CD1c-positive myeloid dendritic cell (primary cell): Measurements from ENCODE around the gene CCDC63.
"Not testable (repeated sequence)": the region's sequence is repeated elsewhere in the genome, so short reads cannot be mapped to it uniquely, and the experiment has no call there.

Source experiments
- DNase-seq: peaks from one replicate; pipeline ENCODE4 v3.0.0-alpha.2; 2016; ENCODE audit errors: extremely low spot score

CCDC63 gene

DNA sequence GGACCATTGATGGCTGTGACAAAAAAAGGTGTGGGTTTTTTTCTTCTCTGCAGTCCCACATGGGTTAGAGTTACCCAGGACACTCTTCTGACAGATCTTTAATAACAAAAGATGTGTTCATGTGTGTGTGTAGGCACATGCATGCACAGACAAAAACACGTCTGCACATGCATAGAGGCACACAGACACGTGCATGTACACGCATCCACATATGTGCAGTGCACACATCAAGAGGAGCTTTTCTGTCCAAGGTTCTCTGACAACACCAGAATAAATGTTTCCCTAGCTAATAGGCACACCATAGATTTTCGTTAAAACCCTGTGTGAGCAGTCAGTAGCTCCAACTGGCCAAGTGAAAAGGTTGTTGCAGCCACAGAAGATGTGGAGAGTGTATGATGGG lies 76.4 kb downstream of the CCDC63 start:
- no peak for DNase-seq

DNA sequence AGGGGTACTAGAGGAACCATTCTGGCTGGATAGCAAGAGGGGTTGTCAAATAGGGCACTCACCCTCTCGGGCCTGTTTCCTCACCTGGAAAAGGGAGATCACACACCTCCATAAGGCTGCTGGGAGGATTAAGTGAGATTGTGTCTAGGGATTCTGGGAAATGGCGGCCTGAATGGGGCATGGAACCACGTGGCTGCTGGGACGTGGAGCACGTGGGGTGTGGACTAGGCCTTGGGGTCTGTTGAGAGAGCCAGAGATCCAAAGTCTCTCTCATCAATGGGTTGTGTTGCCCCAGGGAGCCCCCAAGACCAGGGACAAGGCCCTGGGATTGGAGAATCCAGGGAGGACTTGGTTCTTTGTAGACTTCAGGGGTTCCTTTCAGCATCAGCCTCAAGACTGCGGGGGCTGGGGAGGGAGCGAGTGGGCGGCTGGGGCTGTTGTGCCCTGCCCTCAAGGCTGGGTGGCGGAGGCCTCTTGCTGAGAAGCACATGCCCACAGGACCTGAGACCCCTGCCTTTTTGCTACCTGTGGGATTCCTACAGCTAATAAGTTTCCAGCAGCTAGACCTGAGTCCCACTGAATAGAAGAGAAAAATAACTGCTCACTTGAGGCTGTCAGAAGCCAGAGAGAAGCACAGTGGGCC lies 77.0 kb downstream of the CCDC63 start:
- no peak for DNase-seq

DNA sequence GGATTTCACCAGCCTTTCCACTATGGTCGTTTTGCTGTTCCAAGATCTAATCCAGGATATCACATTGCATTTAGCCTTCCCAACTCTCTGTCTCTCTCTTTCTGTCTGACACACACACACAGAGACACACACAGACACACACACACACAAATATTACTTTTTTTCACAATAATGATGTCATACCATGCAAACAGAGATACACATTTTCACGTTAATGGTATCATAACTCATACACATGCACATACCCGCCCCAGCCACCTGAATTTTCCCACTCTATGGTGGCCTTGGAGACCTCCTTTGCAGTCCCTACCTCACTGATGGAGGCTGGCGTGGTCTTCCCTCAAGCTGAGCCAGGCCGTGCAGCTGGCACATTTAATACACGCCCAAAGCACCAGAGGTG lies 80.8 kb downstream of the CCDC63 start:
- no peak for DNase-seq

DNA sequence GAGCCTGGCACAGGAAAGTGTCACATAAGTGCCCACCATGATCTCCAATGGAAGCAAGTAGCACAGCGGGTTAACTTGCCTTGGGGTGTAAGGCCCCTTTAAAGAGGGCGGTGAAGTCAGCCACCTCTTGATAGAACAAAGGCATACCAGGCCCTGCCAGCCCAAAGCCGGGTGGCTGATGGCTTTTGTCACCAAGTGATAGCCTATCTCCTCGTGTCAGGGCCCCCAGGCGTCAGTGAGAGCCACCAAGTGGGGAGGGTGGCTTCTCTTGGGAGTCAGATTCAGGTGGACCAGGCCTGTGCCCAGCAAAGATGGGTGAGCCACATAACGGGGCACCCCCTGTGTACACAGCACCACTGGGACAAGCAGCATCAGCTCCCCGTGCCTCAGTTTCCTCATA lies 81.9 kb downstream of the CCDC63 start:
- no peak for DNase-seq

DNA sequence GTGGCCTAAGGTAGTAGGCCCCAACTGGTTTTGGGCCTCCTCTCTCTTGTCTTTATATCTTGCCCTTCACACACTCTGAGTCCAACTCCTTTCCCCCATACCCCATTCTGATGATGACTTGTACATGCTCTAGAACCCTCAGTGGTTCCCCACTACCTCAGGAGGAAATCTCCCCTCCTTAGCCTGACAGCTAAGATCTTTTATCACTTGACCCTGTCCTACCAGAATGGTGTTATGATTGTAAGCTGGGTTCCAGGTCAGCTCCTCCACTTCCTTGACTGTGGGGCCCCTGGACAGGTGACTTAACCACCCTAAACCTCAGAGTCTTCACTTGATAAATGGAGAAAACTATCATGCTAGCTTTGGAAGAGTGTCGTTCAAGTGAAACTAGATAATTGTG lies 83.0 kb downstream of the CCDC63 start:
- no peak for DNase-seq

DNA sequence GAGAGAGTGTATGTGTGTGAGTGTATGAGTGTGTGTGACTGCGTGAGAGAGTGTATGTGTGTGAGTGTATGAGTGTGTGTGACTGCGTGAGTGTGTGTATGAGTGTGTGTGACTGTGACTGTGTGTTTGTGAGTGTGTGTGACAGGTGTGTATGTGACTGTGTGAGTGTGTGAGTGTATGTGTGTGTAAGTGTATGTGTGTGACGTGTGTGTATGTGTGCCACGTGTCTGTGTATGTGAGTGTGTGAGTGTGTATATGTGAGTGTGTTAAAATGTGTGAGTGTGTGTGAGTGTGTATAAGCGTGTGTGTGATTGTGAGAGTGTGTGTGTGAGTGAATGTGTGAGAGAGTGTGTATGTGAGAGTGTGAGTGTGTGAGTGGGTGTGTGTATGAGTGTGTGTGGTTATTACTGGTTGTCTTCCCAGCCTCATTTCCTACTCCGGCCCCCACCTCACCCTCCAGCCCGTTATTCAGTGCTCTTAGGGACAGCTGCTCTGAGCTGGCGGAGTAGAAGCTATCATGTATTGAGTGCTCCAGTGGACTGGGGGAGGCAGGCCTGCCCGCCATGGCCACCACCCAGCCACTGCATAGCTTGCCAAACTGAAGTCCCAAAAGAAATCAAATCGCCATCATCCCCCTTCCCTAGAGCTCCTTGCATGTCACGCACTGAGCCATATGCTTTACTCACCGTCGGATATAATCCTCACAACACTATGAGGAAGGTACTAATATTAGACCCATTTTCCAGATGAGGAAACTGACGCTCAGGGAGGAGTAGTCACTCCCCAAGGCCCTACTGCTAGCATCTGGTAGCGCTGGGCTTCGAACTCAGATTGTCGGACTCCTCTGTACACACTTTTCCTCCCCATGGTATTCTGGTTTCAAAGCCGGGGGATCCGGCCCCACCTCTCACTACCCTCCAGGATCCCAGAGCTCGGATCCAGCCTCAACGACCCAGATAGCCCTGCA lies 83.8 kb downstream of the CCDC63 start:
- DNase-seq = no peak

DNA sequence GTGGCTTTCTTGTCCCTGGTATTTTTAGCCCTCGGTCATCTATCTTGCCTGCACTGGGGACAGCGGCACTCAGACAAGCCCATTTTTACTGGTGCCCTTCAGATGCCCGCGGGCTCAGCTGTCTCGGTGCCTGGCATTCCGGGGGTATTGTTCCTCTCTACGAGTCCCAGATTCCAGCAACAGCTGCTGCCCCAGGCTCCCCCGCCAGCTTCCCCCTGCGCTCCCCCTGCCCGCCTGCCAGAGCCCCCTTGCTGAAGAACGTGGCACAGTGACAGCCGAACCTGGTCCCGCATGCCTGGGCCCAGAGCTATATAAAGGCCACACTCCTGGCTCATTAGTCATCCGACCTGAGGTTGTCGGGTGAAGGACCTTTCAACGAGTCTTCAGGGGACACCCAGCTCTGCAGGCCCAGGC lies 84.5 kb downstream of the CCDC63 start:
- no peak for DNase-seq

DNA sequence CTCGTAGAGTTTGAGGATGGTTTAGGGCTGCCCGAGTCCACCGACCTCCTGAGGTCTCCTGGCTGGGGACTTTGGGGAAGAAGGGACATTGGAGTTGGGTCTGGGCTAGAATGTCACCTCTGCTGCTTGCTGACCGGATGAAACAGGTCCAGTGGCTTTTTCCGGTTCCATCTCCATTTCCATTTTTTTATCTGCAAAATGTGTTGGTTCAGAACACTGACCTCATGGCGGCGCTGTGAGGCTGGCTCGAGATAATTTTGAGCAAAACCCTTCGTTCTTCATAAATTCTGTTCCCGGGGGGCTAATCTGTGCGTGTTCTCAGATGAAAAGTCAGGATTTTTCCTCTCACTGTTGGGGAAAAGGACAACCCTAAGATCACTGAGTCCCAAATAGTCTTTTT lies 85.3 kb downstream of the CCDC63 start:
- DNase-seq = no peak

DNA sequence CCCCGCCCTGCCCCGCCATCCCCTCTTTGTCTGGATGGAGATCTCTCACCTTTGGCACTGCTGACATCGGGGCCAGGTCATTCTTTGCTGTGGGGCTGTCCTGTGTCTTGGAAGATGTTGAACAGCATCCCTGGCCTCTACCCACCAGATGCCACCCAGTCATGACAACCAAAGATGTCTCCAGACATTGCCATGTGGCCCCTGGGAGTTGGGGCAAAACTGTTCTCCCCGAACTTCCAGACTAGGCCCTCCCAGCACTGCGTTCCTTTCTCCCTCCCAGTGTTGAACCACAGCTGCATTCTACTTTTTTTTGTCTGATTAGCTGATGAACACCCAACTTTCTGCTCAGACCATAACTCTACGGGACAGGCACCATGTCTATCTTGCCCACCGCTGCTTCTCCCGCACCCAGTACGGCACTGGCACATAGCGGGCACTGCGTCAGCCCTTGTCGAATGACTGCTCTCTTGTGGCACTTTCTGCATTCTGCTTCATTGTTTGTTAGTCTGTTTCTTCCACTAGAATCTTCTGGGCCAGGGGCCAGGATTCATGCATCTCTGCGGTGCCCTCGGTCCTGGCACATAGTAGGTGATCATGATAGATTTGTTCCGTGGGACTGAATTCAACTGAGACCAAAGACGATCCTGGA lies 86.7 kb downstream of the CCDC63 start:
- DNase-seq = no peak

DNA sequence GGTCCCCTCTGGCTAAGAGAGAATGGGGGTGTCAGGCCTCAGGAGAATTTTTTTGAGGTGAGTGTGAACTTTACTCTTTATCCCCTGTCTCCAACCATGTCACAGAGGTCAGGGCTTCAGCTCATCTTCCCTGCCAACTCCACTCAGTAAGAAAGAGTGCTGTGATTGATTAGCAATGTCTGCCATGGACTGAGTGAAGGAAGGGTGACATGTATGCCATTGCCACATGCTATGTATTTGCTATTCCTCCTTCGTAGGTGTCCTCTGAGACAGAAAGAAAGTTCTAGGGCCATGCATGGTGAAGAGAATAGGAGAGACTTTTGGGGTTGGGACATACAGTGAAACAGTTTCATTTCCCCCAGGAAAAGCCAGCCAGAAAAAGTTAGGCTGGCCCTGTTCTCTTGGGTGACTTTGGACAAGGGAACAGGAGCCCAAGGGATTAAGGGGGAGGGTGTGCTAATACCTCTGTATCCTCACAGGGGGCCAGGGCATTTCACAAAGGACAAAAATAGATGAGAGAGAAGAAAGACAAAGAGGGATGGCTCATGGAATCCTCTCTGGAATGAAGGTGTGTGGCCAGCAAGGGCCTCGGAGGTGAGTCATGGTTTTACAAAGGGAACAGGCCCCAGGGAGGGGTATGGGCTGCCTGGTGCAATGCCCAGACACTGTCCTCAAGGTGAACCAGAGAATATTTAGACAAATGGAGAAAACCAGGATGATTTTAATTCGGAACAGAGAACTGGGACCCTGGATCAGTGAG lies 87.5 kb downstream of the CCDC63 start:
- no peak for DNase-seq

DNA sequence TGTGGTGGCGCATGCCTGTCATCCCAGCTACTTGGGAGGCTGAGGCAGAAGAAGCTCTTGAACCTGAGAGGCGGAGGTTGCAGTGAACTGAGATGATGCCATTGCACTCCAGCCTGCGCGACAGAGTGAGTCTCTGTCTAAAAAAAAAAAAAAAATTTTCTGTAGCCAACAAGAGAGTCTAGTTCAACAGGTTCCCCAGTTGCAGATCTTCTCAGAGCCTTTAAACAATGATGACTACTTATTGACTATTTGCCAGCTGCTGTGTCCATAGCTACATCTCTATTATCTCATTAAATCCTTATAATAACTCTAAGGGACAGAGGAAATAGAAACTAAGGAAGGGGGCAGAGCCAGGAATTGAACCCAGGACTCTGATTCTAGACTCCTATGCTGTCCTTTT lies 88.8 kb downstream of the CCDC63 start:
- DNase-seq = no peak

DNA sequence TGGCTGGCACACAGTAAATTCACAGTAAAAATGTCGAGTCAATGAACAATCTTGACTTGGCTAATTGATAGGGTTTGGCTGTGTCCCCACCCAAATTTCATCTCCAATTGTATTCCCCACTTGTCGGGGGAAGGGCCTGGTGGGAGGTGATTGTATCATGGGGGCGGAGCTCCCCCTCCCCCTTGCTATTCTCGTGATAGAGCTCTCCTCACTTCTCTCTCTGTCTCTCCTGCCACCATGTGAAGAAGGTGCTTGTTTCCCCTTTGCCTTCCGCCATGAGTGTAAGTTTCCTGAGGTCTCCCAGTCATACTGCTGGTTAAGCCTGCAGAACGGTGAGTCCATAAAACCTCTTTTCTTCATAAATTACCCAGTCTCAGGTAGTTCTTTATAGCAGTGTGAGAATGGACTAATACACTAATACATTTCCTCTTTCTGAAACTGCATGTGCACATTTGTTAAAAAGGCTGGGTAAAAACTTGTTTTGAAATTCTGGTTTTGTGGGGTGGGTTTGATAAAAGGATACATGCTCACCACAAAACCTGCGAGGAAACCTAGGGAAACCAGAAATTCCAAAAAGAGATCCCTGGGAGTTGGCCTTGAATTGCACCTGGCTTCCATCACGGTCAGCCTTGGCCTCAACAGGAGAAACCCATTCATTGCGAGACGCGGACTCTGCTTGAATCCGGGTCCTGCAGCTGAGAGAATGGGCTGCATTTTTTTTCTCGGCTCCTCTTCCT lies 89.7 kb downstream of the CCDC63 start:
- no peak for DNase-seq

DNA sequence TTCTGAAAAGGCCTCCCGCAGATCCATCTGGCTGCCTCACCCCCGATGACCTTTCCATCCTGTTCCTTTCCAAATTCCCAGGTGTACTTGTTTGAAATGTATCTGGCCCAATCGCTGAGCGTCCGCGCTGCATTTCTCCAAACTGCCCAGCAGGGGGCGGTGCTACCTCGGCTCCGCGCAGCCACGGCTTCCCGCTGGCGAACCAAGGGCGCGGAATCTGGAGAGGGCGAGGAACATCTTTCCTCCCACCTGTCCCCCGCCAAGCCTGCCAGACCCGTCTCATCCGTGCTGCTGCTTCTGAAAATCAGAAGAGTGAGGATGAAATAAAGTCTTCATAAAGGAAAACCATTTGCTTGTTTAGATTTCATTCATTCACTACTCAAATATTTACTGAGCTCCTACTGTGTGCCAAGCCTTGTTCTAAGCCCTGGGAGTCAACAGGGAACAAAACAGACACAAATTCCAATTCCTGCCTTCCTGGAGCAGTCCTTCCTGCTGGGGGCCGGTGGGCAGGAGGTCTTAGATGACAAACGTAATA lies 90.4 kb downstream of the CCDC63 start:
- DNase-seq = peak; percentile 70

DNA sequence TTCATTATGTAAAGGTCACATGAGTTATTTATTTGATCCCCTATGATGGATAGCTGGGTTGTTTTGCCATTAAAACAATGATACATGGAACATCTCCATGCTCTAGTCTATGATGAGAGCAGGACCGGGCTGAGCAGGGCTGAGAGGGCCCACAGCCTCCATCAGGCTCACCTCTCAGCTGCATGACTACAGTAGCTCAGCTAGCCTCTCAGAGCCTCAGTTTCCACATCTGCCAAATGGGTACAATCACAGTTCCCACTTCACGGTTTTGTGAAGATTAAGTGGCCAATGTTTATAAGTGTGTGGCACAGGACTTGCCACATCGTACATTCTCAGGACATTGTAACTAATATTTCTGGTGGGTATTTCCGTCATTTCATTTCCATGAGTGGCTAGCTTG lies 93.5 kb downstream of the CCDC63 start:
- no peak for DNase-seq

DNA sequence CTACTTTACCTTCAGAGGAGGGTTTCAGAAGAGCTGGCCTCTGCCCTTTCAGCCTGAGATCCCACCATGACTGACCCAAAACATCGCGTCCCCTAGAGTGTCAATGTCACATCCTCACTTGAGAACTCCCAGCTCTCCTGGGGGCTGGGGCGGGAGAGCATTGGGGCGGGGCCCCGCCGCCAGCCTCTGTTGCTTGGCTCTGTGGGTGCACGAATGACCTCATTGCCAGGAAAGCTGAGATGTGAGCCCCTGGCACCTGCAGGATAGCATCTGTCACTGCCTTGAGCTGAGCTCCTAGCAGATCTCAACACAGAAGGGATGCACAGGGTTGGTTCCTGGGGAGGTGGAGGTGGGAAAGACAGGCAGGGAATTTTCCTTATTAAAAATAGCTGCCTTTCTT lies 94.1 kb downstream of the CCDC63 start:
- no peak for DNase-seq

DNA sequence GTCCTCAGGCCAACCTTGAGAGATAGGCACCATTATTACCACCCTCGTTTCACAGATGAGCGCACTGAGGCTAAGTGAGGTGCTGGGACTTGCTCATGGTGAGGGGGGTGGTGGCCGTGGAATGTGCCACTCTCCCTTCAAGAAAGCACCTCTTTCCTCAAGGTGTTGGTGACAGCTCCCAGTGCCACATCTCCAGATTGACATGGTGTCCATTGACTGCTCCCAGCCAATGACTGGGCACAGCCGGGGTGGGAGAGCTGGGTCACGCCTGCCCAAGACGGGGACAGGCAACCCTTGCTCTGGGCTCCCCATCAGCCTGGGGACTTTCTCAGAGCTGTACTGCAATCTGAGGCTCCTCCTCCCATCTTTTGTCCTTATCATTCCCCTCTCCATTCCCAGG lies 94.6 kb downstream of the CCDC63 start:
- no peak for DNase-seq

DNA sequence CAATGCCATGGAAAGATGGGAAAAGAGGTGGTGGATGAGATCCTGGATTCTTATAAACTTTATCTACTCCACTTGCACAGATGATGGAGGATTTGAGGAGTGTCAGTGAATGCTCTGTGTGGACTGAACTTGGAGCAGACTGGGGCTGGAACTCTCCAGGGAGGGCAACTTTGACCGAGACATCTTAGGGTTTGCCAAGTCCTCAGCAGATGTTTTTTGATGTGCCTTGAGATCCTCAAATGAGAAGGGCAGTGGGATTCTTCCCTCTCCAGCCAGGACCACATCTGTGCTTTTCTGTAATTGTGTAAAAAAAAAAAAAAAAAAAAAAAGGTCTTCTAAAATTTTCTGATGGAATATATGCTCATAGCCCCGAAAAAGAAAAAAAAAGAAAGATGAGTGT lies 96.6 kb downstream of the CCDC63 start:
- no peak for DNase-seq

DNA sequence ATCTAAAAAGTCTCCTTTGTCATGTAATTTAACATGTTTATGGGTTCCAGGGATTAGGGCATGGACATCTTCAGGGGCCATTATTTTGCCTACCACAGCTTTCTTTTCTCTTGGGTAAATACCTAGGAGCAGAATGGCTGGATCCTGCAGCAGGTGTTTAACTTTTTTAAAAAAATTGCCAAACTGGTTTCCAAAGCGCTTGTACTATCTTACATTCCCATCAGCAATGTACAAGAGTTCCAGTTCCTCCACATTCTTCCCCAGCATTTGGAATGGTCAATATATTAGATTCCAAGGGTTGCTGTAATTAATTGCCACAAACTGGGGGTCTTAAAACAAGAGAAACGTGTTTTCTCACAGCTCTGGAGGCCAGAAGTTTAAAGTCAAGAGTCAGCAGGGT lies 101.3 kb downstream of the CCDC63 start:
- DNase-seq = no peak

DNA sequence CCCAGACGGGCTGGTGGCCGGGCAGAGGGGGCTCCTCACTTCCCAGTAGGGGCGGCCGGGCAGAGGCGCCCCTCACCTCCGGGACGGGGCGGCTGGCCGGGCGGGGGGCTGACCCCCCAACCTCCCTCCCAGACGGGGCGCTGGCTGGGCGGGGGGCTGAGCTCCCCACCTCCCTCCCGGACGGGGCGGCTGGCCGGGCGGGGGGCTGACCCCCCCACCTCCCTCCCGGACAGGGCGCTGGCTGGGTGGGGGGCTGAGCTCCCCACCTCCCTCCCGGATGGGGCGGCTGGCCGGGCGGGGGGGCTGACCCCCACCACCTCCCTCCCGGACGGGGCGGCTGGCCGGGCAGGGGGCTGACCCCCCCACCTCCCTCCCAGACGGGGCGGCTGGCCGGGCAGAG lies 103.7 kb downstream of the CCDC63 start:
- not testable (repeated sequence) for DNase-seq

DNA sequence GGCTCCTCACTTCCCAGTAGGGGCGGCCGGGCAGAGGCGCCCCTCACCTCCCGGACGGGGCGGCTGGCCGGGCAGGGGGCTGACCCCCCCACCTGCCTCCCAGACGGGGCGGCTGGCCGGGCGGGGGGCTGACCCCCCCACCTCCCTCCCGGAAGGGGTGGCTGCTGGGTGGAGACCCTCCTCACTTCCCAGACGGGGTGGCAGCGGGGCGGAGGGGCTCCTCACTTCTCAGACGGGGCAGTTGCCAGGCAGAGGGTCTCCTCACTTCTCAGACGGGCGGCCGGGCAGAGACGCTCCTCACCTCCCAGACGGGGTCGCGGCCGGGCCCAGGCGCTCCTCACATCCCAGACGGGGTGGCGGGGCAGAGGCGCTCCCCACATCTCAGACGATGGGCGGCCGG lies 104.1 kb downstream of the CCDC63 start:
- DNase-seq = not testable (repeated sequence)
